ENCODE data around the gene CRACDL. TPM values are rescaled to one million over a fixed set of nuclear protein-coding genes. Genes with fewer than 3 reads are reported as not detected.
"Not testable (repeated sequence)": the region's sequence is repeated elsewhere in the genome, so short reads cannot be mapped to it uniquely, and the experiment has no call there.

CRACDL gene
- total RNA-seq, 1 donor from 2014 or later, result 1.1 TPM

- DNase-seq, result no peak
These were observed 163.5 kb downstream of the CRACDL start for GRCh38 chr2:98772536-98772935.

- DNase-seq, result no peak
These were observed 164.1 kb downstream of the CRACDL start for GRCh38 chr2:98771721-98772524.

GRCh38 chr2:98771264-98771663, 164.8 kb downstream of the CRACDL start:
- DNase-seq, result no peak

GRCh38 chr2:98769784-98770183, 166.2 kb downstream of the CRACDL start:
- DNase-seq, result no peak

- DNase-seq, result no peak
These were observed 166.9 kb downstream of the CRACDL start for GRCh38 chr2:98769114-98769476.

- no peak for DNase-seq
These were observed 167.5 kb downstream of the CRACDL start for GRCh38 chr2:98768384-98769113.

- DNase-seq, result no peak
These were observed 171.5 kb downstream of the CRACDL start for GRCh38 chr2:98764499-98764898.

GRCh38 chr2:98763209-98763951, 172.6 kb downstream of the CRACDL start:
- DNase-seq, result no peak

- DNase-seq, result no peak
These were observed 174.1 kb downstream of the CRACDL start for GRCh38 chr2:98761909-98762308.

GRCh38 chr2:98761267-98761781, 174.7 kb downstream of the CRACDL start:
- DNase-seq, result no peak

- DNase-seq, result no peak
These were observed 176.0 kb downstream of the CRACDL start for GRCh38 chr2:98759827-98760625.

- no peak for DNase-seq
These were observed 176.7 kb downstream of the CRACDL start for GRCh38 chr2:98759338-98759737.

- DNase-seq, result peak; percentile 69
These were observed 178.1 kb downstream of the CRACDL start for GRCh38 chr2:98757904-98758421.

- DNase-seq, result no peak
These were observed 182.2 kb downstream of the CRACDL start for GRCh38 chr2:98753801-98754200.

- DNase-seq, result not testable (repeated sequence)
These were observed 183.3 kb downstream of the CRACDL start for GRCh38 chr2:98752711-98753110.

- DNase-seq, result no peak
These were observed 184.3 kb downstream of the CRACDL start for GRCh38 chr2:98751748-98752147.

GRCh38 chr2:98750593-98751282, 185.3 kb downstream of the CRACDL start:
- no peak for DNase-seq

- peak; percentile 19 for DNase-seq
These were observed 187.0 kb downstream of the CRACDL start for GRCh38 chr2:98749066-98749450.

- no peak for DNase-seq
These were observed 187.5 kb downstream of the CRACDL start for GRCh38 chr2:98748292-98749065.

- DNase-seq, result no peak
These were observed 188.1 kb downstream of the CRACDL start for GRCh38 chr2:98747888-98748287.
